OCI-LY7 (cell line): ENCODE results near the gene SPATA33. TPM values are rescaled to one million over a fixed set of nuclear protein-coding genes. Genes with fewer than 3 reads are reported as not detected.
"Not testable (repeated sequence)": the region's sequence is repeated elsewhere in the genome, so short reads cannot be mapped to it uniquely, and the experiment has no call there.

Experiments used
- BruUV-seq: library from RNA; stranded (reverse); fragments of 400-500 nt; replicated peaks from 2 replicates; lab custom pipeline; 2021; lab: Mats Ljungman, UMichigan
- CTCF ChIA-PET: fragments of 300-600 bp; sonication (Branson Sonifier 250); formaldehyde crosslinking; loops from one replicate; lab custom pipeline; 2022; ENCODE audit warnings: antibody characterized with exemption; ENCODE audit not compliant: unreplicated experiment; lab: Charles Lee
- POLR2A ChIA-PET: fragments of 300-600 bp; sonication (Branson Sonifier 250); formaldehyde crosslinking; loops from one replicate; lab custom pipeline; 2022; ENCODE audit warnings: antibody characterized with exemption; lab: Charles Lee
- DNase-seq: peaks from one replicate; pipeline ENCODE4 v3.0.0-alpha.2; 2015; ENCODE audit warnings: low spot score
- H2AFZ ChIP-seq: fragments of 200-600 bp; sonication (generic), shearing (Covaris generic); 2 replicates; pipeline ENCODE4 v1.6.1; 2014; ENCODE audit warnings: mild to moderate bottlenecking, antibody characterized with exemption, low read length, moderate library complexity
- H3K27ac ChIP-seq: fragments of 200-600 bp; sonication (generic); 2 replicates; pipeline ENCODE4 v1.5.1; 2014; ENCODE audit warnings: mixed run types, low read depth, mild to moderate bottlenecking, moderate library complexity, low read length, inconsistent platforms; ENCODE audit not compliant: poor library complexity, severe bottlenecking
- H3K36me3 ChIP-seq: fragments of 200-600 bp; sonication (generic); 2 replicates; pipeline ENCODE4 v1.6.1; 2014; ENCODE audit warnings: mild to moderate bottlenecking, antibody characterized with exemption, low read length, moderate library complexity, mixed read lengths; ENCODE audit not compliant: insufficient read depth
- H3K4me1 ChIP-seq: fragments of 200-600 bp; sonication (generic); 2 replicates; pipeline ENCODE4 v1.5.1; 2014; ENCODE audit warnings: mild to moderate bottlenecking, low read length; ENCODE audit not compliant: insufficient read depth, poor library complexity, severe bottlenecking
- H3K4me2 ChIP-seq: fragments of 200-600 bp; sonication (generic); 2 replicates; pipeline ENCODE4 v1.6.1; 2014; ENCODE audit warnings: mild to moderate bottlenecking, low read length
- H3K4me3 ChIP-seq: fragments of 200-600 bp; sonication (generic); 2 replicates; pipeline ENCODE4 v1.5.1; 2014; ENCODE audit warnings: mild to moderate bottlenecking, low read depth, low read length; ENCODE audit not compliant: poor library complexity, severe bottlenecking
- H3K79me2 ChIP-seq: fragments of 200-600 bp; sonication (generic); 2 replicates; pipeline ENCODE4 v1.6.1; 2016; ENCODE audit warnings: low read depth, mild to moderate bottlenecking, low read length, moderate library complexity, mixed read lengths; ENCODE audit not compliant: insufficient read depth
- H3K9me2 ChIP-seq: fragments of 200-600 bp; sonication (generic); 2 replicates; pipeline ENCODE4 v1.6.1; 2016; ENCODE audit warnings: mild to moderate bottlenecking, low read length, mixed read lengths; ENCODE audit not compliant: insufficient read depth
- H3K9me3 ChIP-seq: fragments of 200-600 bp; sonication (generic); 2 replicates; pipeline ENCODE4 v1.6.1; 2014; ENCODE audit warnings: mild to moderate bottlenecking, mixed run types, low read length, mixed read lengths
- H4K20me1 ChIP-seq: fragments of 200-600 bp; sonication (generic); 2 replicates; pipeline ENCODE4 v1.6.1; 2014; ENCODE audit warnings: mild to moderate bottlenecking, antibody characterized with exemption, low read length, moderate library complexity, mixed read lengths; ENCODE audit not compliant: insufficient read depth
- CTCF ChIP-seq: fragments of 200-600 bp; sonication (generic); conservative IDR thresholded peaks from 2 replicates; pipeline ENCODE4 v1.5.1; 2014; ENCODE audit warnings: mild to moderate bottlenecking, antibody characterized with exemption, low read length, moderate library complexity, mixed read lengths
- EZH2phosphoT487 ChIP-seq: fragments of 200-600 bp; sonication (generic); IDR thresholded peaks from 2 replicates; pipeline ENCODE4 v1.6.1; 2018; ENCODE audit warnings: low read depth, borderline replicate concordance, mild to moderate bottlenecking, mixed run types, antibody characterized with exemption, low read length, moderate library complexity, mixed read lengths
- intact Hi-C: fragments of 100-400 bp; cut with micrococcal nuclease; formaldehyde crosslinking; loops from one replicate; pipeline ENCODE4 v1.10.0; 2022; ENCODE audit not compliant: unreplicated experiment
- total RNA-seq, 2 experiments: library from RNA; depleted of rRNA in 1 of 2; stranded (reverse); fragments of >200 nt in 1 of 2; shearing (Covaris generic) in 1 of 2; gene quantifications; 2 replicates each; pipeline ENCODE4 v1.2.3, GENCODE V29; 2014 to 2022

Gene SPATA33
- total RNA-seq, 2 experiments from 2014 or later = 9.4 to 17.3 TPM

GRCh38 chr16:89669755-89670154 is 12.1 kb downstream of the SPATA33 start:
- Histone ChIP-seq H2AFZ (no peak overlapping the region), H3K27ac (no peak overlapping the region), H3K79me2 (no peaks in the 10 kb centered on the region), H3K36me3 (no peaks in the 10 kb centered on the region; the same call in 1 of the 2 replicates), H3K9me3 (no peaks in the 10 kb centered on the region), H3K4me2 (no peak overlapping the region), H3K4me3 (no peak overlapping the region), H3K4me1 (no peaks in the 10 kb centered on the region), H4K20me1 (no peaks in the 10 kb centered on the region), H3K9me2 (no peaks in the 10 kb centered on the region)
- TF ChIP-seq CTCF (no peak), EZH2phosphoT487 (no peak)
- intact Hi-C loops = no loop called here
- DNase-seq = no peak
- ChIA-PET CTCF (no interaction called here), POLR2A (no interaction called here)
- BruUV-seq = no TSS peak

GRCh38 chr16:89670496-89671431 is 13.1 kb downstream of the SPATA33 start:
- ChIA-PET CTCF (no interaction called here), POLR2A (interaction anchor here (0.6 kb wide), 1 partner anchor 13 kb away, joined by 3 read pairs; no protein-coding TSS in a partner anchor)
- Histone ChIP-seq H3K4me2 (no peak overlapping the region), H3K4me3 (no peak overlapping the region), H3K36me3 (no peaks in the 10 kb centered on the region; the same call in 1 of the 2 replicates), H3K79me2 (no peaks in the 10 kb centered on the region), H2AFZ (no peak overlapping the region), H4K20me1 (no peaks in the 10 kb centered on the region), H3K27ac (no peak overlapping the region), H3K9me3 (no peaks in the 10 kb centered on the region), H3K4me1 (no peaks in the 10 kb centered on the region), H3K9me2 (no peaks in the 10 kb centered on the region)
- TSS peak; percentile 45 for BruUV-seq
- intact Hi-C loops = no loop called here
- DNase-seq = no peak
- TF ChIP-seq CTCF = no peak
- no peak for TF ChIP-seq EZH2phosphoT487

- intact Hi-C loops, H3K79me2 ChIP-seq, CTCF ChIA-PET, H3K27ac ChIP-seq, H3K9me2 ChIP-seq, H4K20me1 ChIP-seq, BruUV-seq, H3K36me3 ChIP-seq, H3K4me2 ChIP-seq, H2AFZ ChIP-seq, DNase-seq, H3K9me3 ChIP-seq, H3K4me1 ChIP-seq, H3K4me3 ChIP-seq: not testable (repeated sequence)
- POLR2A ChIA-PET = interaction anchor here (0.6 kb wide), 1 partner anchor 107 kb away, joined by 3 read pairs; no protein-coding TSS in a partner anchor
Measured at GRCh38 chr16:89671565-89671964, 13.9 kb downstream of the SPATA33 start.
